Ishikawa (cell line): Measurements from ENCODE around the gene SERPINA12.

Source experiments
- CEBPB ChIP-seq: IDR thresholded peaks from 2 replicates; pipeline ENCODE4 v1.6.1; 2012
- CREB1 ChIP-seq: IDR thresholded peaks from 2 replicates; pipeline ENCODE4 v1.6.1; 2012; ENCODE audit warnings: low read depth
- EGR1 ChIP-seq: IDR thresholded peaks from 2 replicates; pipeline ENCODE4 v1.6.1; 2012
- EP300 ChIP-seq: IDR thresholded peaks from 2 replicates; pipeline ENCODE4 v1.6.1; 2012; ENCODE audit warnings: borderline replicate concordance
- FOXM1 ChIP-seq: IDR thresholded peaks from 2 replicates; pipeline ENCODE4 v1.6.1; 2012; ENCODE audit warnings: low read depth, borderline replicate concordance
- MAX ChIP-seq: IDR thresholded peaks from 2 replicates; pipeline ENCODE4 v1.6.1; 2012
- NFIC ChIP-seq: IDR thresholded peaks from 2 replicates; pipeline ENCODE4 v1.6.1; 2012
- RAD21 ChIP-seq: IDR thresholded peaks from 2 replicates; pipeline ENCODE4 v1.6.1; 2012; ENCODE audit warnings: low read depth
- REST ChIP-seq: IDR thresholded peaks from 2 replicates; pipeline ENCODE4 v1.6.1; 2012; ENCODE audit warnings: low read depth, mild to moderate bottlenecking
- TAF1 ChIP-seq: IDR thresholded peaks from 2 replicates; pipeline ENCODE4 v1.6.1; 2012; ENCODE audit warnings: low read depth, mild to moderate bottlenecking
- TCF12 ChIP-seq: IDR thresholded peaks from 2 replicates; pipeline ENCODE4 v1.6.1; 2012; ENCODE audit warnings: low read depth
- TEAD4 ChIP-seq: IDR thresholded peaks from 2 replicates; pipeline ENCODE4 v1.6.1; 2012
- USF1 ChIP-seq: IDR thresholded peaks from 2 replicates; pipeline ENCODE4 v1.6.1; 2012
- YY1 ChIP-seq: IDR thresholded peaks from 2 replicates; pipeline ENCODE4 v1.6.1; 2012; ENCODE audit warnings: low read depth
- ZBTB7A ChIP-seq: IDR thresholded peaks from 2 replicates; pipeline ENCODE4 v1.6.1; 2012; ENCODE audit warnings: low read depth

SERPINA12 gene

GRCh38 chr14:94501588-94502516 is 7.4 kb downstream of the SERPINA12 start:
- TF ChIP-seq MAX (no peak), FOXM1 (no peak), TEAD4 (no peak), ZBTB7A (no peak), USF1 (no peak), CREB1 (no peak), RAD21 (no peak), CEBPB (no peak), NFIC (no peak), EGR1 (no peak), EP300 (no peak)

- TF ChIP-seq ZBTB7A (no peak), TEAD4 (no peak), CEBPB (no peak), CREB1 (no peak), NFIC (no peak), TAF1 (no peak), USF1 (no peak), RAD21 (no peak), MAX (no peak), REST (no peak)
These were observed 9.0 kb downstream of the SERPINA12 start for GRCh38 chr14:94500264-94500663.

- TF ChIP-seq TEAD4 (no peak), NFIC (no peak), TAF1 (no peak), MAX (no peak), USF1 (no peak), CEBPB (no peak)
These were observed 9.6 kb downstream of the SERPINA12 start for GRCh38 chr14:94499673-94500072.

- TF ChIP-seq CEBPB: no peak
- no peak for TF ChIP-seq MAX
- TF ChIP-seq REST: no peak
- no peak for TF ChIP-seq YY1
- no peak for TF ChIP-seq TEAD4
- no peak for TF ChIP-seq FOXM1
- no peak for TF ChIP-seq NFIC
- no peak for TF ChIP-seq USF1
- no peak for TF ChIP-seq TCF12
- TF ChIP-seq EP300: no peak
- TF ChIP-seq ZBTB7A: no peak
- TF ChIP-seq RAD21: no peak
- no peak for TF ChIP-seq EGR1
- no peak for TF ChIP-seq CREB1
These were observed 11.1 kb downstream of the SERPINA12 start for GRCh38 chr14:94498215-94498614.

- TF ChIP-seq EGR1 (no peak), TAF1 (no peak), REST (no peak), CREB1 (no peak)
These were observed 15.2 kb downstream of the SERPINA12 start for GRCh38 chr14:94494085-94494484.
